NCI-H2227 (cell line): ENCODE data around the gene ARCN1.
"Not testable (repeated sequence)": the region's sequence is repeated elsewhere in the genome, so short reads cannot be mapped to it uniquely, and the experiment has no call there.

Source experiments
- DNase-seq: peaks from one replicate; lab custom pipeline; 2025; ENCODE audit not compliant: unreplicated experiment; lab: John Stamatoyannopoulos, UW

The ARCN1 gene

DNA sequence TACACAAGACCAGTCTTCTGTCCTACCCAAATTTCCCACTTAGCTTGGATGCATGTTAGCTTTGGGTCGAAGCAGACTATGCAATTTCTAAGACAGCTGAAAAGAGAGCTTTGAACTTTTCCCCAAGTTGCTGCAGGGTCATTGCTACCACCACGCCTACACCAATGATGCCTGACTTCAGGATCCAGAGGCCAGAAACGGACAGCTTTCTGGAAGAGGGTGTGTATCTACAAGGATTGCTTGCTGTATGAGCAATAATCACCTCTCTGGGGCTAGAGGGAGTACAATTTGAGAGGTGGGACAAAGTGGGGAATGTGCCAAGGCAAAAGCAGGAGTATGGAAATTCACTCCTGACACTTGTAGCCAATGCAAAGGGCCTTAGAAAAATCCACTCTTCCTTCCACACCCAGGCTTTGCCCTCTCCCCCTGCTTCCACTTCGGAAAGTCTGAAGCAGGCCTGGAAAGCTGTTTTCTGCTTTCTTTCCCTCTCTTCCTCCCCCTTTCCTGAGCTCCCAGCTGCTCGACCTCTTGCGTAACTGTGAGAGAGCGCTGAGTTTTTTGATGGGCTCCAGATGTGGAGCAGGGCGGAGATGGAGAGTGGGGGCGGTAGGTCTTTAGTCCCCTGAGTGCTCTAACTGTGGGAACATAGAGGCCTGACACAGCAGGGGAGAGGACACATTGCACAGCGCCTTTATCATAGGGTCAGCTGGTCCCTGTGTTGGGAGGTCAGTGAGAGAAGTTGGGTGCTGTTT is 33.1 kb downstream of the ARCN1 start:
- peak; percentile 3 for DNase-seq

DNA sequence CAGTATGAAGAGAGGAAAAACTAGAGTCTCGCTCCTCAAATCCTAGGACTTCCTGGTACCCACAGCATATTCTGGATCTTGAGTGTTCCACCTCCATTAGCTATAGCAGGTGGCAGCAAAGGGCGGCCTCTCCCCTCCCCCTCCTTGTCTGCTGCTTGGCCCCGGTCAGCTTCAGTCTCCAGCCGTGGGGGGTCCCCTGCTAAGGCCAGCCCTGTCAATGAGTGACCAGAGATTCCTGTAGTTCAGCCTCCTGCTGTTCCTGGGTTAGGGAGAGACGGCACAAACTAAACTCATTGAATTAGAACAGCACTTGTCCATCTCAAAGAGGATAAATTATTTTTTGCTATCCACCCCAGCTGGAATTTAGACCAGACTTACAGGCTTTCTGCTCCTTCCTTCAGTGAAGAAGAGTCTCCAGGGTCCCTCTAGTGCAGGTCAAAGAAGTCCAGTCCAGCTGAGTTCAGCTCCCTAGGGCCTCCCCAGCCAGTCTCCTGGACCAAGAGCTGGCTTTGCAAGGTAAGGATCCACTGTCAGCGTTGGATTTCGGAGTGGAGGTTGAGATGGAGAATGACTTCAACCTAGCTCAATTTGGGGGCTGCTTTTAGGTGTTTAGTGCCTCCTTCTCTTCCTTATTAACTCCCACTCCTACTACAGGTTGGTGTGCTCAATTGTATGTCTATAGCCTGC is 34.1 kb downstream of the ARCN1 start:
- DNase-seq = no peak

DNA sequence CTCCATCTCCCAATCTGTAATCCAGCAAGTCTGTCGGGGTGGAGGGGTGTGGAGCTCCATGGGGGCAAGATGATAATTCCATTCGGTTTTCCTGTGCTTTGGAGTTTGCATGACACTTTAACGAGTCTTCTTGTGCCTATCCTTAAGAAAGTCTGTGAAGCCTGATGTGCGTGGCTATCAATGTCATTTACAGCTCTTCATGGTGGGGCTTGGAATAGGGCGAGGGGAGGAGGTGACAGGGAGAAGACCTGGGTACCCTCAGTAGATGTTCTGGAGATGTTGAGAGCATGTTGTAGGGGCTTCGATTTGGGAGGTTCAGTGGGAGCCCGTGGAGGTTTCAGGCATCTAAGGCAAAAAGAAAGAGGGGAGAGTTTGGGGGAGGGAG is 34.6 kb downstream of the ARCN1 start:
- no peak for DNase-seq

DNA sequence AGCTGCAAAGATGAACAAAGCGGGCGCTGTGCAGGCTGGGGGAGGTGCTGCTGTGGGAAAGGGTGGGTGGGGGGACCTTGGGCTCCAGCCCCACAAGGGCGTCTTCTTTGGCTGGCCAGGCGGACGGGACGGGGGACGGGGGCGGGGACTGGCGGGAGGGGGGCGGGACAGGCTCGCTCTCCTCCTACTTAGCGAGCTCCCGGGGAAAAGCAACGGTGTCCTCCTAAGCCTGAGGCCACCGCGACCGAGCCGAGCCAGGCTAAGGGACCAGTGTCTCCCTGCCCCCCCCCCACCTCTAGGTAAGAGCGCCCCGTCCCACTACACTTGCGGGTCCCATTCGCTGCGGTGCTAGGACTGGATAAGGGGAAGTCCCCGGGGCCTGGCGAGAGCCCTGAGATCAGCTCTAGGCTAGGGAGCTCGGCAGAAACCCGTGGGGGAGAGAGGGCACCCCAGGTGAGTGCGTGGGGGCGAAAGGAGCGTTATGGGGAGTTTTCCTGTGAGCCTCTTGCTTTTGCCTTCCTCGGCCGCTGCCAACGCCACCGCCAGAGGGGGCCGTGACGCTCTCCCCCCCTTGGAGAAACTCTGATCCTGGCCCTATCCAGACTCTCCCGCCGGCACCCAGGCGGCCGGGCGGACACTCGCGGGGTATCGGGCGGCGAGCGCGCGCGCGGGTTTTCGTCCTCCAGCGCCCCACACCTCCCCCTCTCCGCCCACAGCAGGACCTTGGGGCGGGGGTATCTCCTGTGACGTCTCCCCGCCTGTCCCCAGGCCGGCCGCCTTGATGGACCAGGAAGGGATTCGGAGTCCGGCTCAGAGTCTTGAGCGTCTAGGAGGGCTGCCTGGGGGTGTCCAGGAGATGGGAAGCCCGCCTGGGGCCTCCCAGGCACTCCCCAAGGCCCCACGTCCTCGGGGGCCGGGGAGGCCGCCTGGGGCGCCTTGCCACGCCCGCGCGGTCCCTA is 35.5 kb downstream of the ARCN1 start, which contains the start of gene PHLDB1:
PHLDB1 (plus strand) TSS at position 215 of the 959 bp plus-strand sequence. CDS start 6,222 bp downstream, outside the sequence.
- DNase-seq = peak; percentile 35

DNA sequence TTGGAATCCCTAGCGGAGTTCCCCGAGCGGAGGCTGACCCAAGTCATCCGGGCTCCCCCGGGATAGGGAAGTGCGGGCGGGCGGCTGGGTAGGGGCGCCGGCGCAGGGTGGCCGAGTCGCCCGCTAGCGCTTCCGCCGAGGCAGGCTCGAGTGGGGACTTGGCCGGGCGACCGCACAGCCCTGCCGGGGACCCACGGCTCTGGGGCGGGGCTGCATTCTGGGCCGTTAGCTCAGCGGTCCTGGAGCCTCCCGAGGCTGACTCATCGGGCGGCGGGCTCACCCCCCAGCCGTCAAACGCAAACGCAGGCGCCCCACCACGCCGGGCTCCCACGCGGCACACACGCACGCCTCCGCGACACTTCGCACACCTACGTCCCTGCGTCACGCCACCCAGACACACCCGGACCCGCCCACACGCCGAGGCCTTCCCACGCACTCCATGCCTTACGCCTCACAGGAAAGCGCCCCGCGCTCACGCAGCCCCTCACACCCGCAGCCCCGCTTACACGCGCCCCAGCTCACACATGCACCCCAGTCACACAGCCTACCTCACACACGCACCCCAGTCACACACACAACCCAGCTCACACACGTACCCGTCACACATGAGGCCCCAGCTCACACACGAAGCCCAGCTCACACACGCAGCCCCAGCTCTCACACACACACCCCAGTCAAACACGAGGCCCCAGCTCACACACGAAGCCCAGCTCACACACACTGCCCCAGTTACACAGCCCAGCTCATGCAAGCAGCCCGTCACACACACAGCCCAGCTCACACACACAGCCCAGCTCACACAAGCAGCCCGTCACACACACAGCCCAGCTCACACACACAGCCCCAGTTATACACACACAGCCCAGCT is 36.4 kb downstream of the ARCN1 start:
- peak; percentile 28 for DNase-seq

DNA sequence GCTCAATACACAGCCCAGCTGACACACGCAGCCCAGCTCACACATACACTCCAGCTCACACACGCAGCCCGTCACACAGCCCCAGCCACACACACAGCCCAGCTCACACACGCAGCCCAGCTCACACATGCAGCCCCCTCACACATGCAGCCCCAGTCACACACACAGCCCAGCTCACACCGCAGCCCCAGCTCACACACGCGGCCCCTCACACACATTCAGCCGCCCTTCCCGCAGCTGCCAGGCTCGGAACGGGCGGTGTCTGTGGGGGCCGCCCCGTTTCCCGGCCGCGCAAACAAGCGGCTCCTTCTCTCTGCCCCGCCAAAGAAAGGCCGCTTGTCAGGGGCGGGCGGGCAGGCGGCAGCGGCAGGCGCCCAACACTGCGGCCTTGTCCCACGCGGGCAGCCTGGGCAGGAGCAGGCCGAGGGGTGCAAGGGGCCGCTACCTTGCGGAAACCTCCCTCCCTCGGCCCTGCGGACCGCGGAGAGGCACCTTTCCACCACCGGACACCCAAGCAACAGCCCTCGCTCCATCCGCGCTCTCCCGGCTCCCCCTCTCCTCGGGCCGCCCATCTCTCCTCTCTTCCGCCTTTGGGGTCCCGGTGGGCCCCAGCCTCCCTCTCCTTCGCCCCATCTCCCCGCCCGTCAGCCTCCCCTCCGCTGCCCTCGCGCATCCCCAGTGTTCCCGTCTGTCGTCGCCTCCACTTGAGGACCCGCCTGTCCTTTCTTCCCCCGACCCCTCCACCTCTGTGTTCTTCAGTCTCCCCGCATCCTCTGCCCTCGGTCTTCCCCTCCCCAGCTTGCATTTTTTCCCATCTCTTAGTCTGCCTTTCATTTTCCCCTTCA is 37.4 kb downstream of the ARCN1 start:
- DNase-seq = no peak

DNA sequence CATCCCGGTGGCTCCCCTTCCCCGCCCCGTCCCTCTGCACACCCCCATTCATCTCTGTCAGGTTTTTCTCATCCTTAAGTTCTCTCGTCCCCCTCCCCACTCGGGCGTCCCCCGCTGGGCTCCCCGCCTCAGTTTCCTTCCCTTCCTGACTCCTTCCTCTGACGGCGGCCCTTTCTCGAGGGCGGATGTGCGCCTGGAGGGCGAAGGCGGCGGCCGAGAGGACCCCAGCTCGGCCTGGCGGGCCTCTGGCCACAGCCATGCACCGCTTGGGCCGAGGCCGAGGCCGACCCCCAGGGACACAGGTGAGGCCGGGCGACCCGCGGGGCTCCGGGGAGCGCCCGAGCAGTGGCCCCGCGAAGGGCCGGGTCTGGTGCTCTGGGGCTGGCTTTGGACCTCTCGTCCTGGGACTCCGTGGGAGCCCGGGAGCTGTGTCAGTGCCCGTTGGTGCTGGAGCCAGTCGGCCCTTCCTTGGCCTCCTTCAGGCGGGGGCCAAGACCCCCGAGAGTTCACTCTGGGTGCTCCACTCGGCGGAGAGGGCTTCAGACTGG is 38.1 kb downstream of the ARCN1 start:
- DNase-seq = no peak

DNA sequence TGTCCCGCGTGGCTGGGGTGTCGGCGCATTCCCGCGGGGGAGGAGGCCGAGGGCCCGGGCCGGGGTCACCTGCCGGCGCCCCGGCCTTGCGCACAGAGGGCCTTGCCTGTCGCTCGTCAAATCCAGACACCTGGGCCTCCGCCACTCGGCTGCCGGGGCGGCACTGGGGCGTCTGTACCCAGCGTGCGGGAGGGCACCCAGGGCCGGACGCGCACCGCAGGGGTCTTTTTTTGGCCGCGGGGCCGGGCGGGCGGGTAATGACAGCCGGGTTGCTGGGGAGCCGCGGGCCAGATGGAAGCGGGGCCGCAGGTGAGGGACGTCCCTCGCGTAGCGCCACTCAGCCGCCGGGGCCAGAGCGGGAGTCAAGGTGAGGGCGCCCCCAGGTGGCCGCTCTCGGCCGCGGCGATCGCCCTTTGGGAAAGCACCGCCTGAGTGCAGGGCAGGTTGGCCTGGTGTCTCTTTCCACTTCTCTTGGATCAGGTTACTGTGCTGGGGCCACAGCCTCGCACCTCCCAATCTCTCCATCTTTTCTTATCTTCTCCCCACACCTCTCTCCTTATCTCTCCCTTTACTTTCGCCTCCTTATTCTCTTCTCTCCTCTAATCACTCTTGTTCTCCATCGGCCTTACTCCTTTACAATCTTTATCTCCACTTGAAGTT is 38.7 kb downstream of the ARCN1 start:
- DNase-seq = no peak

DNA sequence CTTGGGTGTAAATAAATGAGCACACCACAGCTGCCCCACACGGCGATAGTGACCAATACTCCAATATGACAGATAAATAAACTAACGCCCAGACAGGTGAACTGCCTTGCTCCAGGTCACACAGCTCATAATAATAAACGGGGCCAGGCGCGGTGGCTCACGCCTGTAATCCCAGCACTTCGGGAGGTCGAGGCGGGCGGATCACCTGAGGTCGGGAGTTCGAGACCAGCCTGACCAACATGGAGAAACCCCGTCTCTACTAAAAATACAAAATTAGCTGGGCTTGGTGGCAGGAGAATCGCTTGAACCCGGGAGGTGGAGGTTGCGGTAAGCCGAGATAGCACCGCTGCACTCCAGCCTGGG is 39.2 kb downstream of the ARCN1 start:
- not testable (repeated sequence) for DNase-seq

DNA sequence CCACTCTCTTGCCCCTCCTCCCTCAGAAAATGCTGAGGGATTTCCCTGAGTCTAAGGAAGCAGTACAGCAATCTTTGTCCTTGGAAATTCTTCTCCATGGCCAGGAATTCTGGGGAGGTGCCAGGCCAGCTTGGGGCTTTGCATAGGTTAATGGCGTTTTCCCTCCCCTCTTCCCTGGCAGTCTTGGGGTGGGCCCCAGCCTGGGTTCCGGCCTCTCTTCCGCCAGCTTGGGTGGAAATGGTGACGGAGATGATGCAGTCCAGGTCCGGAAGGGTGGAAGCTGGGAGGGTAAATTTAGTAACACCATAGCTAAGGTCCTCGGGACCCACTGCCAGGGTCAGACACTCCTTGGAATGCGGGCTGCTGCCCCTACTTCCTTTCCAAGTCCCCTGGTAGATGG is 40.2 kb downstream of the ARCN1 start:
- no peak for DNase-seq

DNA sequence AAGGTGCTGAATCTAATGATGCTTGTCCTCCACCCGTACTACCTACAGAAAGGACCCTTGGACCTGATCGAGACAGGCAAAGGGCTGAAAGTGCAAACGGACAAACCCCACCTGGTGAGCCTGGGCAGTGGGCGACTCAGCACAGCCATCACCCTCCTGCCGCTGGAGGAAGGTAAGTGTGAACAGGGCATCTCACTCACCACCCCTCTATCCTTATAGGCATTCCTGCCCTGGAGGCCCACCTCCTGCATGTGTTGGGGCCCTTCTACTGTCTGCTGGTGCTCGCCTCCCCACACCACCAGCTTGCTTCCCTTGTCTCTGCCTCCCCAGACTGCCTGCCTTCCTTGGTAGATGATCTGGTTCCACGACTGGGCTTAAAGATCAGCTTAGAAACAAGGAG is 42.3 kb downstream of the ARCN1 start:
- DNase-seq = no peak

DNA sequence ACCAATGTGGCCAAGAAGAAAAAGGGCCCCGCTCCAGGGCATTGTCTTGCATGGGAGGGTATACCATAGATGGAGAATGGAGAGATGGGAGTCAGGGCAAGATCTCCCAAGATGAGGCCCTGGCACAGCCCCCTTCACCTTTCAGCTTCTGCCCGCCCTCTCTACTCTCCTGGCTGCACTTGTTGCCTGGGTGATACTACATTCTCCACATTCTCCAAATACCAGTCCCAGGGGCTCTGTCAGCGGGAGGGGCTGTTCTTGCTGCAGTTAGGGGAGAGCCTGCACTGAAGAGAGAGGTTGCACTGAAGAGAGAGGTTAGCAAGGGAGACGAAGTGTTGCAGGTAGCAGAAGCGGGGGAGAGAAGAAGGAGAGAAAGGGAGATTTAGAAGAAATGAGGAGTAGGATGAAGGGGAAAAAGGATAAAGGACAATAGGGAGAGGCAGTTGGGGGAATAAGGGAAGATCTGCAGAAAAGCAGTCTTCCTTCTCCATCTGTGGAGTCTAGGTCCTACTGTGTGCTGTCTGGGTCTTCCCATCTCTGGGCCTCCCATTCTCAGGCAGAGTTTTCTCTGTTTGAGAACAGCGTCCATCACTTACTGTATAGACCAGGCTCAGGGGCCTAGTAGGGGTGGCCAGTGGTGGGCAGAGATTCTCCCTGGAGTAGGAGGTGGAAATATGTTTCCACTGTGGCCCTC is 43.2 kb downstream of the ARCN1 start:
- no peak for DNase-seq

DNA sequence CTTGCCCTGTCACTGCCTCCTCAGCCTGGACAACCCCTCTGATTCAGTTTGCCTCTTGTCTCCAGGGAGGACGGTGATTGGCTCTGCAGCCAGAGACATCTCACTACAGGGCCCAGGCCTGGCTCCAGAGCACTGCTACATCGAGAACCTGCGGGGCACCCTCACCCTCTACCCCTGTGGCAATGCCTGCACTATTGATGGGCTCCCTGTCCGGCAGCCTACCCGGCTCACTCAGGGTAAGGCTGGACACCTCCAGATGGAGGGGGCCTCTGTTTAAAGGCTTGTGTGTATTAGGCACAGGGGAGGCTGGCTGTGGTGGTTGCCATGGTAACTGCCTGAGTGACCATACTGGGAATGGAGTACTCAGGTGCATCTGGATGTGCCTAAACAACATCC is 43.8 kb downstream of the ARCN1 start:
- DNase-seq = peak; percentile 38

DNA sequence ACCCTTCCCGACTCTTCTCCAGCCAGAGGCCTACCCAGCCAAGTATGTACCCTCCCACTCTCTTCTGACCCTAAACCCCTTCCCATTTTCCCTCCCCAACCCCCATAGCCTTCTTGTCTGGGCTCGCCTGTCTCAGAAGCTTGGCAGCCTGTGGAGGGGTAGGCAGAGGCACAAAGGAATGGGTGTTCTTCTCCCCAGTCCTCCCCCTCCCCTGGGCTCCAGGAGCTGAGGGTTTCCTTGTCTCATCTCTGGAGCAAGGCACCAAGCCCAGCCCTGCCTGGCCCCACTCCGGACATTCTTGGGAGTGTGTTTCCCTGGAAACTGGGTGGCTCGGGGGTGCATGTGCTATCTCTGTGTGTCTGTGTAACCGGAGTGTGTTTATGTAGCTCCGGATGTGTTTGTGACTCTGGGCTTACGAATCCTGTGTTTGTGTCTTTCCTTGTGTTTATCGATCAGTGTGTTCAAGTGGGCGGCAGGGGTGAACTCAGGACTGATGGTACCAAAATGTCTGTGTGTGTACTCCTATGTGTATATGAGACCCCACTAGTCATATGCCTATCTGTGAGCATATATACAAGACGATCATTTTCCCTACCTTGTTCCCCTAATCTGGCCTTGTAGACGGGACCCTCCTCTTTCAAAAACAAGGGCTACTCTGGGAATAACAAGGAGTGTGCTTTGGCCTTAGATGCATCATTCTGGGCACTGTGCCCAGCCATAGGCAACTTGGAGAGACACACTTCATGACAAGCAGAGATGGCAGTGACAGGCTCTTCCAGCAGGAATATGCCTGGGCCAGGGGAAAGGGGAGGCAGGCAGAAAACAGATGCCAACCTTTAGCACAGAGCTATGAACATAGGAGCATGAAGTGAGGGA is 46.1 kb downstream of the ARCN1 start:
- no peak for DNase-seq

DNA sequence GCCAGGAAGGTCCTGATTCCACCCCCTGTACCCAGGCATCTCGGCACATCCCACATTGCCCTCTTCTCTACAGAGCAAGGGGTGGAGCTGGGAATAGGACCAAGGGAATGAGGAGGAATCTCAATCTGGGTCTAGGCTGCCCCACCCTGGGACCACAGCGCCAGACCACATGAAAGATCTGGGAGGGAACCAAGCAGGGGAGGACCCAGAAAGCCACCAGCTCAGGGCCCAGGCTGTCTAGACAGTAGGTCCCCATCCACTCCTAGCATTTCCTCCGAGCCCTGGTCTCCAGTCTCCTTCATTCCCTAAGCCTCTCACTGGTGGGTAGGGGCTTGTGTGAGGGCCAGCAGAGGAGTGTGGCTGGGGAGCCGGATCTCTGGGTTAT is 46.8 kb downstream of the ARCN1 start:
- no peak for DNase-seq

DNA sequence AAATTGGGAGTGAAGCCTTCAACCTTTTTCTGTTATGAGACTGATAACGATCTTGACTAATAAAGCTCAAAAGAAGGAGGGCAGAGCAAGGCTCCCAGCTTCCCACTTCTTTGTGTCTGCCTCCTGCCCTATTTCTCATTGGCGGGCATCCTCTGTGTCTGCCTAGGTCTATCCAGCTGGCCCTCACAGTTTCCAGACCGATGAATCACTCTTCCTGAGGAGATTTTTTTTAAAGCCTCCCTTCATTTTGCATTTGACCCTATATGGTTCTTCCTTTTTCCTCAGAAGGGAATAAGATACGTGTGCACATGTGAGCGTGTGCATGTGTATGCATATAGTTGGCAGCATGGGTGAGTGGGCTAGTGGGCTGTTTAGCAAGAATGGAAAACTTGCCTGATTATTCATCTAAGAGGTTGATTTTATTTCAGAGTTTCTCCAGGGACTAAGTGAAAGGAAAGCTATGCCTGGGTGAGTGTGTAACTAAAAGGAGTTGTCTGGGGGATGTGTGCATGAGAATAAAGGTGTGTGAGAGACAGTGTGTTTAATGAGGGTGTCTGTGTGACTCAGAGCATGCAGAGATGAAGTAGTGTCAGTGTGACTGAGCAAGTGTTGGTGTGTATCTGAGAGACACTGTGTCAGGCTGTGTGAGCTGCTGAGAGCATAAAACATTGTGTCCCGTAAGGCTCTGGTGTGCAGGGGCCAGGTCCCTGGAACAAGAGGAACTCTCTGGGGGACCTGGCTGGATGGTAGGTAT is 47.4 kb downstream of the ARCN1 start:
- DNase-seq = no peak
